ENCODE data around the gene ATG16L1.
"Not testable (repeated sequence)": the region's sequence is repeated elsewhere in the genome, so short reads cannot be mapped to it uniquely, and the experiment has no call there.

Gene ATG16L1

DNA sequence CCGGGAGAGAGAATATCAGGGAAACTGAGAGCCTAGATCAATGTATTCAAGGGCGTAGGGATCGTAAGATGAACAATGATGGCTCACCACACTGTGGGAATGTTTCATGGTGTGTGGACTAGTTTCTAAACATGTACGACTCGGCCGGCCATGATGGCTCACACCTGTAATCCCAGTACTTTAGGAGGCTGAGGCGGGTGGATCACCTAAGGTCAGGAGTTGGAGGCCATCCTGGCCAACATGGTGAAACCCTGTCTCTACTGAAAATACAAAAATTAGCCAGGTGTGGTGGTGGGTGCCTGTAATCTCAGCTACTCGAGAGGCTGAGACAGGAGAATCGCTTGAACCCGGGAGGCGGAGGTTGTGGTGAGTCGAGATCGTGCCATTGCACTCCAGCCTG is 84.6 kb downstream of the ATG16L1 start:
- not testable (repeated sequence) for H3K27me3 Mint-ChIP-seq (ENCODE audit: low read depth); H3K27ac Mint-ChIP-seq; H3K36me3 Mint-ChIP-seq (ENCODE audit: low read depth); H3K4me3 Mint-ChIP-seq; H3K9me3 Mint-ChIP-seq
- H3K4me1 Mint-ChIP-seq (ENCODE audit: low read depth) = peaks cover 46% of the 10 kb centered on the region

DNA sequence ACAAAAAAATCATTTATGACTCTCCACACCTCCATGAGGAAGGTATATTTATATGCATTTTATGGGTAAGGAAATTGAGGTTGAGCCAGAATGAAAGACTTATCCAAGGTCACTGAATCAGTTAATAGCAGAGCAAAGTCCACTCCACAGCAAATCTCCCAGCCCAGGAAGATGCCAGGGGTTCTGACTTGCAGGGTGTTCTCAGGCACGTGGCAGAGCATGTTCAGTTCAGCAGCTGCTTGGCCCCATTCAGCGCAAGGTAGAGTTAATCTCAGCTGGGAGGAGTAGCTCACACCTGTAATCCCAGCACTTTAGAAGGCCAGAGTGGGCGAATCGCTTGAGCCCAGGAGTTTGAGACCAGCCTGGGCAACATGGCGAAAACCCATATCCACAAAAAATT is 85.1 kb downstream of the ATG16L1 start:
- peaks cover 7% of the 10 kb centered on the region for H3K27me3 Mint-ChIP-seq (ENCODE audit: low read depth)
- no peaks in the 10 kb centered on the region for H3K36me3 Mint-ChIP-seq (ENCODE audit: low read depth)
- no peak overlapping the region for H3K4me3 Mint-ChIP-seq
- no peaks in the 10 kb centered on the region for H3K9me3 Mint-ChIP-seq
- no peak overlapping the region for H3K27ac Mint-ChIP-seq
- H3K4me1 Mint-ChIP-seq (ENCODE audit: low read depth) = peaks cover 41% of the 10 kb centered on the region

DNA sequence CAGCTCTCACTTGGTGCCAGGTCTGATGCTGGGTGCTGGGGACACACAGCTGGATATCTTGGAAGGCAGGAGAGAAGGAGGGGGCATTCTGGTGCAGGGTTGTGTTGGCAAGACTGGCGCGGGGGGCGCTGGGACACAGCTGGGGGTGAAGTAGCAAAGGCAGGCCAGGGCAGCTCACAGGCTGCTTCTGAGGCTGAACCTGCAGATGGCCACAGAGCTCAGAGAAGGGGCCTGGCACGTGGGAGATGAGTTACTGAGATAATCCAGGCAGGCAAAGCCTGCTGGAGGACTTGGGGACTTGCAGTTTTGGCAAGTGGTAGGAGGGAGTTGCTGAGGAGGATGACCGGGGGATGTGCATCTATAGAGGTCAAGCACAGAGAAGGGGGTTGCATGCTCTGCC is 86.6 kb downstream of the ATG16L1 start:
- no peaks in the 10 kb centered on the region for H3K9me3 Mint-ChIP-seq
- H3K27me3 Mint-ChIP-seq (ENCODE audit: low read depth) = peaks cover 11% of the 10 kb centered on the region

DNA sequence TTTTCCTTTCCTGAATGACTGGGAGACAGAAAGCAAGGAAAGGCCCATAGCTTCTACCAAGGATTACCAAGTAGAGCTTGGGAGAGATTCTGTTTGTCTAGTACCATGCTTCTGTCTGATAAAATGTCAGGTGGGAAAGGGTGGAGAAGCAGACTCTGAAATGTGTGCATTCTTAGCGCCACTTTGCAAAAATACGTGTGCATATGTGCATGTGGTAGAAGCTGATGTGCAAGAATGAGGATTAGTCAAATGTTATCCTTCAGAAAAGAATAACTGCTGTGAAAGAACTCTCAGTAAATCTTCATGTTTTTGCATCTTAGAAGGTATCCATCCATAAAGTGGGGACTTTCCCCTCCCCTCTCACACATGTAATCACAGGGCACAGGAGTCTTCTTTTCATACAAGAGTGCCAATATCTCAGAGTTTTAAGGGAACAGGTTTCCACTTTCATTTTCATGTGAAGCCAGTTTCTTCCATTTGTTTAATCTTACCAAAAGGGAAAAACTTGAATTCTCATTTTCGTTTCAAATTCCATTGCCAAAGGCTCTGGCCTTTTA is 87.4 kb downstream of the ATG16L1 start:
- Mint-ChIP-seq H3K27me3 (ENCODE audit: low read depth) (peaks cover 17% of the 10 kb centered on the region), H3K4me3 (no peak overlapping the region), H3K4me1 (ENCODE audit: low read depth) (peaks cover 25% of the 10 kb centered on the region), H3K36me3 (ENCODE audit: low read depth) (no peaks in the 10 kb centered on the region), H3K9me3 (no peaks in the 10 kb centered on the region), H3K27ac (no peak overlapping the region)

More for the DNA sequence above, 86.6 kb downstream of the ATG16L1 start:
- Mint-ChIP-seq H3K4me1 (ENCODE audit: low read depth) (peaks cover 32% of the 10 kb centered on the region), H3K36me3 (ENCODE audit: low read depth) (no peaks in the 10 kb centered on the region), H3K27ac (no peak overlapping the region), H3K4me3 (no peak overlapping the region)

DNA sequence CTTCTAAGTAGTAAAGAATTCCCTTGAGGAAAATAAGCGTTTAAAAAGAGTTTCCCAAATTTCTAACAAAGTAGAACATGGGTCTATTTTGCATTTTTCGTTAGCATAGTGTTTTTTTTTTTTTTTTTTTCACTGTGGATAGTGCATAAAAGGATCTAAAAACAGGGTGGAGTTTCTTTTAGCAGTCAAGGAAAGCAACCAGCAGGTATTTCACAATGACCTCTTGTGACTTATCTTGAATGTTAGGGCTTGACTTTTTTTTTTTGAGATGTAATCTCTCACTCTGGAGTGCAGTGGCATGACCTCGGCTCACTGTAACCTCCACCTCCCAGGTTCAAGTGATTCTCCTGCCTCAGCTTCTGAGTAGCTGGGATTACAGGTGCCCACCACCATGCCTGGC is 88.0 kb downstream of the ATG16L1 start:
- Mint-ChIP-seq H3K4me3 (no peak overlapping the region), H3K27me3 (ENCODE audit: low read depth) (peaks cover 21% of the 10 kb centered on the region), H3K4me1 (ENCODE audit: low read depth) (peaks cover 22% of the 10 kb centered on the region)

DNA sequence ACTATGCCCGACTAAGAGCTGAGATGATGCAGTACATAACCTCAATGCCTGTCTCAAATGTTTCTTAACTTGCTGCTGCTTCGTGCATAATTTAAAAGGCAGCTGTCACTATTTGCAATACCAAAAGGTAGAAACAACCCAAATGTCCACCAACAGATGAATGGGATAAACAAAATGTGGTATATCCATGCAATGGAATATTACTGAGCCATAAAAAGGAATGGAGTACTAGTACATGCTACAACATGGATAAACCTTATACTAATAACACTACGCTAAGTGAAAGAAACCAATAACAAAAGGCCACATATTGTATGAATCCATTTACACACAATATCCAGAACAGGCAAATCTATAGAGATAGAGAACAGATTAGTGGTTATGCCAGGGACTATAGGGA is 89.8 kb downstream of the ATG16L1 start:
- H3K4me1 Mint-ChIP-seq (ENCODE audit: low read depth) = peaks cover 12% of the 10 kb centered on the region
- H3K27ac Mint-ChIP-seq = no peak overlapping the region
- peaks cover 21% of the 10 kb centered on the region for H3K27me3 Mint-ChIP-seq (ENCODE audit: low read depth)
- H3K9me3 Mint-ChIP-seq = no peaks in the 10 kb centered on the region
- H3K4me3 Mint-ChIP-seq = no peak overlapping the region
- H3K36me3 Mint-ChIP-seq (ENCODE audit: low read depth) = no peaks in the 10 kb centered on the region

More for the DNA sequence above, 88.0 kb downstream of the ATG16L1 start:
- Mint-ChIP-seq H3K36me3 (ENCODE audit: low read depth) (no peaks in the 10 kb centered on the region), H3K9me3 (no peaks in the 10 kb centered on the region), H3K27ac (no peak overlapping the region)

DNA sequence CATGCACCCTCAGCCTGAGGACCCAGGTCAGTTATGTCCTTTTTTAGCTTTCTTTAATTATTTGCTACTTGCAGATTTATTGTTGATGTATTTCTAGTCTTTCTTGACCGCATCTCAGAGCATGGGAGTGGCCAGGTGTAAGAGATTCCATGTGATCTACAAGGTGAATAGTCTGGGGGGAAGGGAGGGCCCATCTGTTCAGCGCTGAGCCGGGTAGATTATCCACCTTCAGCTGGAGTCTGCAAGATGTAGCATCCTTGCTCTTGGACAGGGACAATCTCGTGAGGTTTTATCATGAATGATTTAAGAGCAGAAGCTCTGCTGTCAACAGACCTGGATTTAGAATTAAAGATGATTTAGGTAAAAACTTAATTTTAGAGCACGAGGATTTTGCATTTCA is 90.8 kb downstream of the ATG16L1 start:
- Mint-ChIP-seq H3K4me3 (no peak overlapping the region), H3K4me1 (ENCODE audit: low read depth) (peaks cover 12% of the 10 kb centered on the region), H3K27me3 (ENCODE audit: low read depth) (peaks cover 21% of the 10 kb centered on the region), H3K36me3 (ENCODE audit: low read depth) (no peaks in the 10 kb centered on the region), H3K9me3 (no peaks in the 10 kb centered on the region), H3K27ac (no peak overlapping the region)

DNA sequence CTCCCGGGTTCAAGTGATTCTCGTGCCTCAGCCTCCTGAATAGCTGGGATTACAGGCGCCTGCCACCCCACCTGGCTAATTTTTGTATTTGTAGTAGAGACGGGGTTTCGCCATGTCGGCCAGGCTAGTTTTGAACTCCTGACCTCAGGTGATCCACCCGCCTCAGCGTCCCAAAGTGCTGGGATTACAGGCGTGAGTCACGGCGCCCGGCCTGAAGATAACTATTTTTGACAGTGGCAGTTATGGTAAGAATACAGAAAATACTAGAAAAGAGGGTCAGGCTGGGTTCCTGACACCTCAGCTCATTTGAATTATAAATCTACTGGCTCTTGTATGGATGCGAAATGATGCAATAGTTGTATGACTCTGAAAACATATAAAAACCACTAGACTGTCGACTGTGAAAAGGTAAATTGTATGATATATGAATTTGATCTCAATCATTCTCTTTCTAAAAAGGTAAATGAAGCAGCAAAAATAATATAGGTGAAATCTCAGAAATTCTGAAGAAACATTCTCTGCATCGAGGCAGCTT is 91.8 kb downstream of the ATG16L1 start:
- Mint-ChIP-seq H3K36me3 (ENCODE audit: low read depth) (no peaks in the 10 kb centered on the region), H3K27ac (no peak overlapping the region), H3K27me3 (ENCODE audit: low read depth) (peaks cover 14% of the 10 kb centered on the region), H3K4me3 (no peak overlapping the region), H3K9me3 (no peaks in the 10 kb centered on the region), H3K4me1 (ENCODE audit: low read depth) (peaks cover 7% of the 10 kb centered on the region)
